ENCODE data around the gene TMPRSS13. TPM values are rescaled to one million over a fixed set of nuclear protein-coding genes. Genes with fewer than 3 reads are reported as not detected.

TMPRSS13 gene
- total RNA-seq, 3 donors from 2014 or later (not counting 1 experiment from before 2014, with no cell fraction given) = 1.6 to 1.8 (median 1.8) TPM

DNA sequence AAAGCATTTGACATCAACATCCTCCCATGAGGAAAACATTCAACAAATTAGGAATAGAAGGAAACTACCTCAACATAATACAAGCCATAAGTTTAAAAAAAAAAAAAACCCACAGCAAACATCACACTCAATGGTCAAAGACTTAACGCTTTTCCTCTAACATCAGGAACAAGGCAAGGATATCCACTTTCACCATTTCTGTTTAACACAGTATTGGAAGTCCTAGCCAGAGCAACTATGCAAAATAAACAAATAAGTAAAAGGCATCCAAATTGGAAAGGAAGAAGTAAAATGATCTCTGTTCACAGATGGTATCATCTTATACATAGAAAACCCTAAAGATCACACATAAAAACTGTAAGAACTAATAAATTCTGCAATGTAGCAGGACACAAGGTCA, 65.8 kb downstream of the TMPRSS13 start:
- Histone ChIP-seq H3K4me1 (ENCODE audit: control insufficient read depth, insufficient read depth, low read length) (peaks cover 6% of the 10 kb centered on the region), H3K27ac (ENCODE audit: low read length) (no peak overlapping the region), H3K9me3 (ENCODE audit: control insufficient read depth, insufficient read depth, low read length) (no peaks in the 10 kb centered on the region), H3K4me3 (ENCODE audit: low read length) (no peak overlapping the region), H3K27me3 (ENCODE audit: control insufficient read depth, insufficient read depth, low read length) (no peaks in the 10 kb centered on the region), H3K36me3 (ENCODE audit: control insufficient read depth, insufficient read depth, low read length) (no peaks in the 10 kb centered on the region)
- ATAC-seq (no peak), DNase-seq (no peak)
- Mint-ChIP-seq H3K4me3 (no peak overlapping the region), H3K9me3 (no peaks in the 10 kb centered on the region), H3K4me1 (peaks cover 5% of the 10 kb centered on the region in 2 donors), H3K27me3 (ENCODE audit: low read depth in 2 of 2) (peaks cover 9 to 17% of the 10 kb centered on the region in 2 donors), H3K36me3 (no peaks in the 10 kb centered on the region), H3K27ac (no peak overlapping the region)
- 86% methylated on average over 1 of the region's 1 CpG for WGBS (ENCODE audit: insufficient coverage)
- intact Hi-C loops (cut with micrococcal nuclease) = no loop called here
- TF ChIP-seq, protein P1, sequence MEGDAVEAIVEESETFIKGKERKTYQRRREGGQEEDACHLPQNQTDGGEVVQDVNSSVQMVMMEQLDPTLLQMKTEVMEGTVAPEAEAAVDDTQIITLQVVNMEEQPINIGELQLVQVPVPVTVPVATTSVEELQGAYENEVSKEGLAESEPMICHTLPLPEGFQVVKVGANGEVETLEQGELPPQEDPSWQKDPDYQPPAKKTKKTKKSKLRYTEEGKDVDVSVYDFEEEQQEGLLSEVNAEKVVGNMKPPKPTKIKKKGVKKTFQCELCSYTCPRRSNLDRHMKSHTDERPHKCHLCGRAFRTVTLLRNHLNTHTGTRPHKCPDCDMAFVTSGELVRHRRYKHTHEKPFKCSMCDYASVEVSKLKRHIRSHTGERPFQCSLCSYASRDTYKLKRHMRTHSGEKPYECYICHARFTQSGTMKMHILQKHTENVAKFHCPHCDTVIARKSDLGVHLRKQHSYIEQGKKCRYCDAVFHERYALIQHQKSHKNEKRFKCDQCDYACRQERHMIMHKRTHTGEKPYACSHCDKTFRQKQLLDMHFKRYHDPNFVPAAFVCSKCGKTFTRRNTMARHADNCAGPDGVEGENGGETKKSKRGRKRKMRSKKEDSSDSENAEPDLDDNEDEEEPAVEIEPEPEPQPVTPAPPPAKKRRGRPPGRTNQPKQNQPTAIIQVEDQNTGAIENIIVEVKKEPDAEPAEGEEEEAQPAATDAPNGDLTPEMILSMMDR (IDR thresholded peaks at IDR 0.05) = no peak

DNA sequence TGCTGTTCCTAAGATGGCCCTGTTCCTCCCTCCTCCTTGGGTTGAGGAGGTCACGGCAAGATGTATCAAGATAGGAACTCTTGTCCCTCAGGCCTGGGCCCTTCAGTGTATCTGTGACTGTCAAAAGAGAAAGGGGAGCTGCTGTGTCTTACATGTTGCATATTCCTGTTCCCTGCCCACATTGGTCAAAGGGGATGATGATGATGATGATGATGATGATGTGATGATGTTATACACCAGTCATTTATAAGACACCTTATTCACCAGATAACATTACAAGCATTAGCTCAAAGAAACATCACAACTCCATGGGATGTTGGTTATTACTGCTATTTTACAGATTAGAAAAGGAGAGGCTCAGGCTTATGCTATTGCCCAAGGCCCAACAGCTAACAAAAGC, 66.4 kb downstream of the TMPRSS13 start:
- peaks cover 9 to 12% of the 10 kb centered on the region in 2 donors for H3K27me3 Mint-ChIP-seq (ENCODE audit: low read depth in 2 of 2)
- TF ChIP-seq, protein P1 (IDR thresholded peaks at IDR 0.05) = no peak

DNA sequence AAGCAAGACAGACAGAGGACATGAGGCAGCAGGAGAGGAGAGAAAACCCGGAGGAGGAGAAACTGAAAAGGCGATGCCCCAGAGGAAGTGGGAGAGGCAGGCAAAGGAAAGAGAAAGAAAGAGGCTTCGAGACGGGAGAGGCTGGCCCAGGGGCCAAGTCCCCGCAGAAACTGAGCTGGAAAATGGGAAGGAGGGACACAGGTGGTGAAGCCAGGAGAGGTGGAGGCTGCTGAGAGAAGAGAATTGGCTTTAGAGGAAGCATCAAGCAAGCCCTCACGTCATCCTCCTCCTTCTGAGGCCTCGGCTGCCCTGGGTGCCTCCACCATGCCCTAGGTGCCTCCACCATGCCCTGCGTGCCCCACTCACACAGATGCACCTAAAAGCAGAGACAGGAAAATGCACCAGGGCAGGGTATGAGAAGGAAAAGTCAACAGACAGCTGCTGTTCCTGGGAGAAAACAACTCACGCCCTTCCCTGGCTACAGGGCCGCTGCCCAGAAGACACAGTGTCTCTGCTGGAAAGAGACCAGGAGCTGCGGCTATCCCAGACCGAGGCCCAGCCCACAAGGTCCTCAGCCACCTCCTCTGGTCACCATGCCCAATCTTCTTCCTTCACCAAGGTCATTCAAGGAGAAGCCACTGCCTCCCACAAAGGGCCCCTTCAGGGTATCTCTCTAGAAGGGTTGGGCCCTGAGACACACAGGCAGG, 67.0 kb downstream of the TMPRSS13 start:
- TF ChIP-seq, protein P1 (IDR thresholded peaks at IDR 0.05) = no peak
- Histone ChIP-seq H3K27ac (ENCODE audit: low read length) (no peak overlapping the region), H3K27me3 (ENCODE audit: control insufficient read depth, insufficient read depth, low read length) (no peaks in the 10 kb centered on the region), H3K4me3 (ENCODE audit: low read length) (no peak overlapping the region), H3K36me3 (ENCODE audit: control insufficient read depth, insufficient read depth, low read length) (no peaks in the 10 kb centered on the region), H3K4me1 (ENCODE audit: control insufficient read depth, insufficient read depth, low read length) (peaks cover 6% of the 10 kb centered on the region), H3K9me3 (ENCODE audit: control insufficient read depth, insufficient read depth, low read length) (no peaks in the 10 kb centered on the region)
- Mint-ChIP-seq H3K36me3 (no peaks in the 10 kb centered on the region), H3K9me3 (no peaks in the 10 kb centered on the region), H3K27me3 (ENCODE audit: low read depth in 2 of 2) (peaks cover 4 to 7% of the 10 kb centered on the region in 2 donors), H3K27ac (no peak overlapping the region), H3K4me1 (peaks cover 5% of the 10 kb centered on the region in 2 donors), H3K4me3 (no peak overlapping the region)
- DNase-seq (no peak), ATAC-seq (no peak)
- intact Hi-C loops (cut with micrococcal nuclease) = no loop called here
- WGBS (ENCODE audit: insufficient coverage) = 74% methylated on average over 12 of the region's 12 CpGs

More for the DNA sequence above, 66.4 kb downstream of the TMPRSS13 start:
- no peak overlapping the region for H3K4me3 ChIP-seq (ENCODE audit: low read length)
- H3K4me1 ChIP-seq (ENCODE audit: control insufficient read depth, insufficient read depth, low read length) = peaks cover 6% of the 10 kb centered on the region
- H3K27ac Mint-ChIP-seq = no peak overlapping the region
- DNase-seq (no peak), ATAC-seq (no peak)
- no peaks in the 10 kb centered on the region for H3K36me3 Mint-ChIP-seq
- no peaks in the 10 kb centered on the region for H3K9me3 Mint-ChIP-seq
- H3K27ac ChIP-seq (ENCODE audit: low read length) = no peak overlapping the region
- peaks cover 5% of the 10 kb centered on the region in 2 donors for H3K4me1 Mint-ChIP-seq
- intact Hi-C loops (cut with micrococcal nuclease) = no loop called here
- no peaks in the 10 kb centered on the region for H3K9me3 ChIP-seq (ENCODE audit: control insufficient read depth, insufficient read depth, low read length)
- H3K36me3 ChIP-seq (ENCODE audit: control insufficient read depth, insufficient read depth, low read length) = no peaks in the 10 kb centered on the region
- WGBS (ENCODE audit: insufficient coverage) = no CpG with 5 or more reads among the region's 1 CpG
- no peaks in the 10 kb centered on the region for H3K27me3 ChIP-seq (ENCODE audit: control insufficient read depth, insufficient read depth, low read length)
- H3K4me3 Mint-ChIP-seq = no peak overlapping the region

Data from natural killer cell (primary cell).